Dendritic cell treated with granulocyte-macrophage colony-stimulating factor and Interleukin-4, amounts not matched to agents 40 ng/mL and 50 ng/mL, for 4 days (primary cell): ENCODE results near the gene FAM222A.
A peak's percentile ranks its signal among the peaks of the same experiment; 100 is the strongest.

Experiments
- H3K27ac Mint-ChIP-seq: one replicate; pipeline ENCODE4 v1.8.0; 2022; ENCODE audit warnings: mild to moderate bottlenecking, mixed read lengths
- H3K27me3 Mint-ChIP-seq: one replicate; pipeline ENCODE4 v1.8.0; 2022; ENCODE audit warnings: mild to moderate bottlenecking, mixed read lengths
- H3K36me3 Mint-ChIP-seq: one replicate; pipeline ENCODE4 v1.8.0; 2022; ENCODE audit warnings: low read depth, mixed read lengths
- H3K4me1 Mint-ChIP-seq: one replicate; pipeline ENCODE4 v1.8.0; 2022; ENCODE audit warnings: low read depth, mixed read lengths
- H3K4me3 Mint-ChIP-seq: one replicate; pipeline ENCODE4 v1.8.0; 2022; ENCODE audit warnings: mild to moderate bottlenecking, moderate library complexity, mixed read lengths
- H3K9me3 Mint-ChIP-seq: one replicate; pipeline ENCODE4 v1.8.0; 2022; ENCODE audit warnings: mixed read lengths
- intact Hi-C: fragments of 100-400 bp; cut with micrococcal nuclease; formaldehyde crosslinking; loops from one replicate; pipeline ENCODE4 v1.15.0; 2022

The FAM222A gene

GRCh38 chr12:109710747-109711595, 2.7 kb upstream of the FAM222A start:
- H3K36me3 Mint-ChIP-seq, result no peaks in the 10 kb centered on the region
- no peak overlapping the region for H3K4me3 Mint-ChIP-seq
- H3K4me1 Mint-ChIP-seq, result no peaks in the 10 kb centered on the region
- H3K27me3 Mint-ChIP-seq, result peaks cover 51% of the 10 kb centered on the region
- no peak overlapping the region for H3K27ac Mint-ChIP-seq
- intact Hi-C loops, result no loop called here
- no peaks in the 10 kb centered on the region for H3K9me3 Mint-ChIP-seq

GRCh38 chr12:109711596-109712461, 1.8 kb upstream of the FAM222A start:
- Mint-ChIP-seq H3K36me3 (no peaks in the 10 kb centered on the region), H3K9me3 (no peaks in the 10 kb centered on the region), H3K27me3 (peaks cover 59% of the 10 kb centered on the region), H3K4me1 (no peaks in the 10 kb centered on the region), H3K4me3 (no peak overlapping the region), H3K27ac (no peak overlapping the region)
- intact Hi-C loops, result no loop called here

- intact Hi-C loops, result loop anchor here (1.0 kb wide), 1 partner anchor 117 kb away; no protein-coding TSS in a partner anchor
- Mint-ChIP-seq H3K27ac (no peak overlapping the region), H3K4me1 (peaks cover 3% of the 10 kb centered on the region), H3K27me3 (peaks cover 81% of the 10 kb centered on the region), H3K36me3 (no peaks in the 10 kb centered on the region), H3K4me3 (peak overlapping the region; percentile 72), H3K9me3 (no peaks in the 10 kb centered on the region)
Measured at GRCh38 chr12:109714141-109714912, 702 bp downstream of the FAM222A start.

- intact Hi-C loops, result loop anchor here (1.0 kb wide), 1 partner anchor 118 kb away; no protein-coding TSS in a partner anchor
- Mint-ChIP-seq H3K4me1 (peaks cover 6% of the 10 kb centered on the region), H3K9me3 (no peaks in the 10 kb centered on the region), H3K27ac (no peak overlapping the region), H3K27me3 (peaks cover 83% of the 10 kb centered on the region), H3K4me3 (no peak overlapping the region), H3K36me3 (no peaks in the 10 kb centered on the region)
Measured at GRCh38 chr12:109714913-109715244, 1.3 kb downstream of the FAM222A start.

GRCh38 chr12:109715310-109716091, 1.9 kb downstream of the FAM222A start:
- Mint-ChIP-seq H3K27ac (no peak overlapping the region), H3K27me3 (peaks cover 81% of the 10 kb centered on the region), H3K9me3 (no peaks in the 10 kb centered on the region), H3K36me3 (no peaks in the 10 kb centered on the region), H3K4me1 (peaks cover 6% of the 10 kb centered on the region), H3K4me3 (no peak overlapping the region)
- intact Hi-C loops, result no loop called here

GRCh38 chr12:109716092-109716479, 2.5 kb downstream of the FAM222A start:
- intact Hi-C loops, result no loop called here
- Mint-ChIP-seq H3K27me3 (peaks cover 75% of the 10 kb centered on the region), H3K4me3 (no peak overlapping the region)

GRCh38 chr12:109716512-109717389, 3.1 kb downstream of the FAM222A start:
- intact Hi-C loops, result no loop called here
- Mint-ChIP-seq H3K9me3 (no peaks in the 10 kb centered on the region), H3K4me3 (no peak overlapping the region), H3K27me3 (peaks cover 68% of the 10 kb centered on the region), H3K36me3 (no peaks in the 10 kb centered on the region), H3K4me1 (peaks cover 6% of the 10 kb centered on the region), H3K27ac (no peak overlapping the region)

More at GRCh38 chr12:109716092-109716479, 2.5 kb downstream of the FAM222A start:
- no peak overlapping the region for H3K27ac Mint-ChIP-seq
- H3K9me3 Mint-ChIP-seq, result no peaks in the 10 kb centered on the region
- H3K36me3 Mint-ChIP-seq, result no peaks in the 10 kb centered on the region
- H3K4me1 Mint-ChIP-seq, result peaks cover 6% of the 10 kb centered on the region

GRCh38 chr12:109717390-109718357, 4.0 kb downstream of the FAM222A start:
- intact Hi-C loops, result no loop called here
- Mint-ChIP-seq H3K27me3 (peaks cover 59% of the 10 kb centered on the region), H3K4me3 (no peak overlapping the region), H3K9me3 (no peaks in the 10 kb centered on the region), H3K4me1 (peaks cover 6% of the 10 kb centered on the region), H3K27ac (no peak overlapping the region), H3K36me3 (no peaks in the 10 kb centered on the region)

GRCh38 chr12:109718390-109718789, 4.8 kb downstream of the FAM222A start:
- Mint-ChIP-seq H3K4me3 (no peak overlapping the region), H3K27ac (no peak overlapping the region), H3K9me3 (no peaks in the 10 kb centered on the region), H3K36me3 (no peaks in the 10 kb centered on the region), H3K4me1 (peaks cover 6% of the 10 kb centered on the region), H3K27me3 (peaks cover 57% of the 10 kb centered on the region)
- intact Hi-C loops, result no loop called here

GRCh38 chr12:109719123-109720022, 5.7 kb downstream of the FAM222A start:
- intact Hi-C loops, result no loop called here
- Mint-ChIP-seq H3K4me1 (peaks cover 6% of the 10 kb centered on the region), H3K27me3 (peaks cover 56% of the 10 kb centered on the region), H3K9me3 (no peaks in the 10 kb centered on the region), H3K27ac (no peak overlapping the region), H3K4me3 (no peak overlapping the region), H3K36me3 (no peaks in the 10 kb centered on the region)
